ENCODE data around the gene CLTA. TPM values are rescaled to one million over a fixed set of nuclear protein-coding genes. Genes with fewer than 3 reads are reported as not detected.

Gene CLTA
- polyA plus RNA-seq, 1 donor: 252 TPM

- Histone ChIP-seq H3K4me3 (ENCODE audit: low read length) (no peak overlapping the region), H3K4me1 (ENCODE audit: control insufficient read depth, insufficient read depth, low read length) (peaks cover 14% of the 10 kb centered on the region), H3K27ac (ENCODE audit: low read length) (no peak overlapping the region), H3K27me3 (ENCODE audit: control insufficient read depth, insufficient read depth, low read length) (no peaks in the 10 kb centered on the region), H3K36me3 (ENCODE audit: control insufficient read depth, insufficient read depth, low read length) (peaks cover 21% of the 10 kb centered on the region), H3K9me3 (ENCODE audit: control insufficient read depth, low read depth, low read length) (peaks cover 14% of the 10 kb centered on the region)
- WGBS (ENCODE audit: insufficient coverage, low lambda C conversion rate): no CpG with 5 or more reads among the region's 14 CpGs
- no peak for DNase-seq
Measured at GRCh38 chr9:36147441-36148175, 43.1 kb upstream of the CLTA start.

- Histone ChIP-seq H3K4me1 (ENCODE audit: control insufficient read depth, insufficient read depth, low read length) (peaks cover 6% of the 10 kb centered on the region), H3K9me3 (ENCODE audit: control insufficient read depth, low read depth, low read length) (peaks cover 14% of the 10 kb centered on the region), H3K4me3 (ENCODE audit: low read length) (no peak overlapping the region), H3K36me3 (ENCODE audit: control insufficient read depth, insufficient read depth, low read length) (peaks cover 21% of the 10 kb centered on the region), H3K27ac (ENCODE audit: low read length) (peak overlapping the region; percentile 51), H3K27me3 (ENCODE audit: control insufficient read depth, insufficient read depth, low read length) (no peaks in the 10 kb centered on the region)
- DNase-seq: peak in 1 of 2 donors; percentile 58
- WGBS (ENCODE audit: insufficient coverage, low lambda C conversion rate): 66% methylated on average over 2 of the region's 14 CpGs
Measured at GRCh38 chr9:36148311-36149051, 42.2 kb upstream of the CLTA start.

- Histone ChIP-seq H3K4me1 (ENCODE audit: control insufficient read depth, insufficient read depth, low read length) (peaks cover 7% of the 10 kb centered on the region), H3K27ac (ENCODE audit: low read length) (peak overlapping the region; percentile 35), H3K36me3 (ENCODE audit: control insufficient read depth, insufficient read depth, low read length) (peaks cover 18% of the 10 kb centered on the region), H3K9me3 (ENCODE audit: control insufficient read depth, low read depth, low read length) (peaks cover 14% of the 10 kb centered on the region), H3K4me3 (ENCODE audit: low read length) (no peak overlapping the region), H3K27me3 (ENCODE audit: control insufficient read depth, insufficient read depth, low read length) (no peaks in the 10 kb centered on the region)
- DNase-seq: no peak
- no CpG with 5 or more reads among the region's 4 CpGs for WGBS (ENCODE audit: insufficient coverage, low lambda C conversion rate)
Measured at GRCh38 chr9:36149197-36149596, 41.5 kb upstream of the CLTA start.

GRCh38 chr9:36150574-36151315 is 40.0 kb upstream of the CLTA start:
- Histone ChIP-seq H3K27ac (ENCODE audit: low read length) (no peak overlapping the region), H3K36me3 (ENCODE audit: control insufficient read depth, insufficient read depth, low read length) (peaks cover 18% of the 10 kb centered on the region), H3K9me3 (ENCODE audit: control insufficient read depth, low read depth, low read length) (peaks cover 8% of the 10 kb centered on the region), H3K27me3 (ENCODE audit: control insufficient read depth, insufficient read depth, low read length) (no peaks in the 10 kb centered on the region), H3K4me3 (ENCODE audit: low read length) (no peak overlapping the region), H3K4me1 (ENCODE audit: control insufficient read depth, insufficient read depth, low read length) (peaks cover 9% of the 10 kb centered on the region)
- DNase-seq: no peak
- no CpG with 5 or more reads among the region's 4 CpGs for WGBS (ENCODE audit: insufficient coverage, low lambda C conversion rate)

- H3K27me3 ChIP-seq (ENCODE audit: control insufficient read depth, insufficient read depth, low read length): no peaks in the 10 kb centered on the region
- no peak for DNase-seq
- no peak overlapping the region for H3K4me3 ChIP-seq (ENCODE audit: low read length)
- H3K9me3 ChIP-seq (ENCODE audit: control insufficient read depth, low read depth, low read length): peaks cover 3% of the 10 kb centered on the region
- H3K36me3 ChIP-seq (ENCODE audit: control insufficient read depth, insufficient read depth, low read length): peaks cover 20% of the 10 kb centered on the region
- no peak overlapping the region for H3K27ac ChIP-seq (ENCODE audit: low read length)
- H3K4me1 ChIP-seq (ENCODE audit: control insufficient read depth, insufficient read depth, low read length): peaks cover 9% of the 10 kb centered on the region
- WGBS (ENCODE audit: insufficient coverage, low lambda C conversion rate): no CpG with 5 or more reads among the region's 14 CpGs
Measured at GRCh38 chr9:36151316-36152210, 39.2 kb upstream of the CLTA start.

GRCh38 chr9:36152741-36153438 is 37.8 kb upstream of the CLTA start:
- no peak overlapping the region for H3K27ac ChIP-seq (ENCODE audit: low read length)
- no peak for DNase-seq
- no CpG with 5 or more reads among the region's 10 CpGs for WGBS (ENCODE audit: insufficient coverage, low lambda C conversion rate)
- H3K4me1 ChIP-seq (ENCODE audit: control insufficient read depth, insufficient read depth, low read length): peaks cover 9% of the 10 kb centered on the region
- no peaks in the 10 kb centered on the region for H3K9me3 ChIP-seq (ENCODE audit: control insufficient read depth, low read depth, low read length)
- no peaks in the 10 kb centered on the region for H3K27me3 ChIP-seq (ENCODE audit: control insufficient read depth, insufficient read depth, low read length)
- no peak overlapping the region for H3K4me3 ChIP-seq (ENCODE audit: low read length)
- peaks cover 17% of the 10 kb centered on the region for H3K36me3 ChIP-seq (ENCODE audit: control insufficient read depth, insufficient read depth, low read length)

- Histone ChIP-seq H3K4me3 (ENCODE audit: low read length) (no peak overlapping the region), H3K4me1 (ENCODE audit: control insufficient read depth, insufficient read depth, low read length) (peaks cover 9% of the 10 kb centered on the region), H3K27me3 (ENCODE audit: control insufficient read depth, insufficient read depth, low read length) (no peaks in the 10 kb centered on the region), H3K27ac (ENCODE audit: low read length) (peak overlapping the region; percentile 69), H3K36me3 (ENCODE audit: control insufficient read depth, insufficient read depth, low read length) (peaks cover 12% of the 10 kb centered on the region), H3K9me3 (ENCODE audit: control insufficient read depth, low read depth, low read length) (no peaks in the 10 kb centered on the region)
- no peak for DNase-seq
- WGBS (ENCODE audit: insufficient coverage, low lambda C conversion rate): no CpG with 5 or more reads among the region's 9 CpGs
Measured at GRCh38 chr9:36153746-36154145, 37.0 kb upstream of the CLTA start.

GRCh38 chr9:36154331-36154952 is 36.3 kb upstream of the CLTA start:
- WGBS (ENCODE audit: insufficient coverage, low lambda C conversion rate): no CpG with 5 or more reads among the region's 11 CpGs
- Histone ChIP-seq H3K9me3 (ENCODE audit: control insufficient read depth, low read depth, low read length) (no peaks in the 10 kb centered on the region), H3K27me3 (ENCODE audit: control insufficient read depth, insufficient read depth, low read length) (no peaks in the 10 kb centered on the region), H3K4me1 (ENCODE audit: control insufficient read depth, insufficient read depth, low read length) (peaks cover 4% of the 10 kb centered on the region), H3K4me3 (ENCODE audit: low read length) (no peak overlapping the region), H3K27ac (ENCODE audit: low read length) (peak overlapping the region; percentile 69), H3K36me3 (ENCODE audit: control insufficient read depth, insufficient read depth, low read length) (peaks cover 12% of the 10 kb centered on the region)
- peak in 1 of 2 donors; percentile 51 for DNase-seq

- H3K27me3 ChIP-seq (ENCODE audit: control insufficient read depth, insufficient read depth, low read length): no peaks in the 10 kb centered on the region
- H3K27ac ChIP-seq (ENCODE audit: low read length): no peak overlapping the region
- H3K4me1 ChIP-seq (ENCODE audit: control insufficient read depth, insufficient read depth, low read length): peaks cover 3% of the 10 kb centered on the region
- no peaks in the 10 kb centered on the region for H3K9me3 ChIP-seq (ENCODE audit: control insufficient read depth, low read depth, low read length)
- H3K36me3 ChIP-seq (ENCODE audit: control insufficient read depth, insufficient read depth, low read length): peaks cover 7% of the 10 kb centered on the region
- WGBS (ENCODE audit: insufficient coverage, low lambda C conversion rate): 100% methylated on average over 2 of the region's 6 CpGs
- no peak overlapping the region for H3K4me3 ChIP-seq (ENCODE audit: low read length)
- no peak for DNase-seq
Measured at GRCh38 chr9:36156116-36156515, 34.6 kb upstream of the CLTA start.
